Measurements from ENCODE around the gene PRDX6.
"Not testable (repeated sequence)": the region's sequence is repeated elsewhere in the genome, so short reads cannot be mapped to it uniquely, and the experiment has no call there.

The PRDX6 gene, protein sequence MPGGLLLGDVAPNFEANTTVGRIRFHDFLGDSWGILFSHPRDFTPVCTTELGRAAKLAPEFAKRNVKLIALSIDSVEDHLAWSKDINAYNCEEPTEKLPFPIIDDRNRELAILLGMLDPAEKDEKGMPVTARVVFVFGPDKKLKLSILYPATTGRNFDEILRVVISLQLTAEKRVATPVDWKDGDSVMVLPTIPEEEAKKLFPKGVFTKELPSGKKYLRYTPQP

DNA sequence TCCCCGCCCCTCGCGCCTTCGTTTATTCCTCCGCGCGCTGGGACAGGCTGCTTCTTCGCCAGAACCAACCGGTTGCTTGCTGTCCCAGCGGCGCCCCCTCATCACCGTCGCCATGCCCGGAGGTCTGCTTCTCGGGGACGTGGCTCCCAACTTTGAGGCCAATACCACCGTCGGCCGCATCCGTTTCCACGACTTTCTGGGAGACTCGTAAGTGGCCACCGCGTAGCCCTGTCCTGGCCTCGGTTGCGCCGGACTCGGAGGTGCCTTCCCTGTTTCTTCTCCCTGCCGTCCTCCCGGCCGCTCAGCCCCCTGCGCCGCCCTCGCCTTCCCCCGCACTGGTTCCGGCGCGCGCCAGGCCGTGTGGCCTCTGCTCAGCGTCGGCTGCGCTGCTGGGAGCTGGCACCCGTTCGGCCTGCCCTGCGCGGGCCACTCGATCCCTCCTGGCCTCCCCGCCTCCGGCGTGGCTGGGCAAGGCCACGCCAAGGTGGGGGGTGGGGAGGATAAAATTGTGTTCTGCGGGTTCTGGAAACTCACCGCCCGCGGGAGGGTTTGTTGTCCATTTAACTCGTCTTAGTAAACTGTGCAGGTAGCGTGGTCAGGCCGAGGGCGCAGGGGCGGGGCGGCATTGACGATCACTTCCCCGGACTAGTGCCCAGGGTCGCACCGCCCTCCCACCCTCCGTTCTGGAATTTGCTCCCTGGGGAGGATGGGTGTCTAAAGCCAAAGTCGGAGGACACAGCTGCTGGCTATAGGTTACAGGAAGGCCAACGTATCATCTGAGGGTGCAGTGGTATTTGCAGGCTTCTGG is at the start of gene PRDX6:
TSS of gene PRDX6 (plus strand) at position 50 of the 808 bp plus-strand sequence. CDS start at position 113, 63 bp downstream.
- no peak for FAIRE-seq

DNA sequence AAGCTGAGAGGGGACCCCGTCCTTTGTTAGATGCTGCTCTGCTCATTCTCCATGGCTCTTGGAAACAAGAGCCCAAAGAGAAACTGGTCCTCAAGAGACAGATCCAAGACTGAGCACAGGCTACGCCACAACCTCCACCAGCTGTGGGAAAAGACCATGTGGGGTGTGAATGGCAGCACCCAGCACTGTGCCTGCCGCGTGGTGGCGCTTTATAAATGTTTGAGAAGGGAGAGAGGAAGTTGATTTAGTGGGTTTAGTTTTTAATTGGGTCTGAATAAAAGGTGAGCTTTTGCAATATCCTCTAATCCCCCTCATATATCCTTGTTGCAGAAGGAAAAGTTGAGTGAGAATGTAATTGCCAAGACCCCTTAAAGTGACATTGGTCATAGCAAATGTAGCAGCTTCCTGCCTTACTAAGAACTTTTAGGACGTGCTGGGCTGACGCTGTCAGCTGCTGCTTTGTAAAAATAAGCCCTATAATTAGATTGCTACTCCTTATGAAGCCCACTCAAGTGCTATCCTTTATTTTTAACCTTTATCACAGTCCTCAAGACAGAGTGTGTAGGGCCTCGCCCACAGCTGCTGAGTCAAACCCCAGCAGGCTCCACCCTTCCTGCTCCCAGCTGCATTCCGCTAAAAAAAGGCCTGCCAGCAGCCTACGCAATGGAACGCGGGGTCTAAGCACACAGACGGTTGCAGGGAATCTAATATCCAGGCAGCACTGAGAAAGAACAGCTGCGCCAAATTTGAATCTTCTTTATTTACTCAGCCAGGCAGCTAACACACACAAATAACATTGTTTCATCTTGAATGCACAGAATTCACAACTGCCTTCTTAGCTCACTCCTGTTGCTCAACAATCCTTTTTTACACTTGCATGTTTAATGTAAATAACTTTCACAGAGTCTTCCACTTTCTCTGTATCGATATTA is 47.4 kb upstream of the PRDX6 start:
- FAIRE-seq = no peak

DNA sequence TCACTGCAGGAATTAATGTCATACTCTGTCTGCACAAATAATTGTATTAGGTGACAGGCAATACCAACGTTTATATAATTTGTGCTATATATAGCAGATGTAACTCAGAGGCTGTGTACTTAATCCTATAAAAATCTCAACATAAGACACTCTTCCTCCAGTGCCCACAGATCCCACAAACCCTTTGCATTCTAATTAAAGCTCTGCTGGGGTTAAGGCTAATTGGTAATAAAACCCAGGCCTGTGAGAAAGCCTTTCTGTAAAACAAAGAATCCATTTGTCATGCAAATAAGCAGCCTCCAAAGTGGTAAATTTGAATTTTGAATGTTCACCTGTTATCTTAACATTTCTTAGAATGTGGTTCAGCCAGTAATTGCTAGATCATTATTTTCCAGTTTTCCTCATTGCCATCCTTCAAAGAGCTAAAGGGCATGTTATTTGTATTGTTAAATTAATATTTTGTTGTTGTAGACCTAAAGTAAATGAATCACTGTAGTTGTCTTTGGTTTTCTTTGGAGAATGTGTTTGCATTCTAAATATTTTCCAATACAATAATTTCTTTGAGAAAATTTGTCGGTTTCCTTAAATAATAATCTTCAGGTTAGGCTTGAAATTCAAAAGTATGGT is 46.3 kb upstream of the PRDX6 start:
- FAIRE-seq = no peak

DNA sequence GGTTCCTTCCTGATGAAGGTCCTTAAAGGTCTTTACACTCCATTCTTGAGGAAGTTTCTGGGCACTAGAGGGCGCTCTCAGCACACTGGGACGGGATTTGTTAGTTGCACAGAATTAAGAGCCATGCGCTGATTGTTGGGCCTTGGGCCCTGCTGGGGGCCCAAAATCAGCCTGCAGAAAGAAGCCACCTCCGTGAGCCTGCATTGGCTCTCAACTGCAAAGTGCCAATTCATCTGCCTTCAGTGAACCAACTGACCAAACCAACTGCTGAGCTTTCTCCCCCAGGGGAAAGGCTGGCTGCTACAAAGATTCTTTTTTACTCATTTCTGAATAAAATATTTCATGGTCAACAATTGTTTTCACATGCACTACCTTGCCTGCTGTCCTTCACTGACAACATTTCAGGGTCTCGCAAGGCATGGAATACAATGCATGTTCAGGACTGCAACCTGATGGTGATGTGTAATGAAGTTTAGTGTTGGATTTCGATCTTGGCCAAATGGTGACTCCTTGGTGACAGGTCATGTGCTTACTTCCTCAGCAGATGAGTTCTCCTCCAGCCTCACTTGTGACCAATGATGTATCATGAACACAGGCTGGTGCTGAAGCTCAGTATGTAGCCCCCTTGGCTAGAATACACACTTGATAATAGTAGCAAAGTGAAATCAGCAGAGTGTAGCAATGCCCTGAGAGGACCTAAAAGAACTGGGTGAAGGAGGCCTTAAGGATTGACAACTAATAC is 45.7 kb upstream of the PRDX6 start:
- FAIRE-seq = no peak

DNA sequence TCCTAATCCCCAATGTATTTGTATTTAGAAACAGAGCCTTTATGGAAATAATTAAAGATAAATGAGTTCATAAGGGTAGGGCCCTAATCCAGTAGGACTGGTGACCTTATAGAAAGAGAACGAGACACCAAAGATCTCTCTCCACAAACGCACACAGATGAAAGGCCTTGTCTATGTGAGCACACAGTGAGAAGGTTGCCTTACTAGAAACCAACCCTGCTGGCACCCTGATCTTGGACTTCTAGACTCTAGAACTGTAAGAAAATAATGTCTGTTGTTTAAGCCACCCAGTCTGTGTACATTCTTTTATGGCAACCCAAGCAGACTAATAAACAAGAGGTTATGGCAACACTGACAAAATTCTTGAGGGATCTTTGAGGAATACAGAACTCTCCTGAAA is 44.8 kb upstream of the PRDX6 start:
- no peak for FAIRE-seq

DNA sequence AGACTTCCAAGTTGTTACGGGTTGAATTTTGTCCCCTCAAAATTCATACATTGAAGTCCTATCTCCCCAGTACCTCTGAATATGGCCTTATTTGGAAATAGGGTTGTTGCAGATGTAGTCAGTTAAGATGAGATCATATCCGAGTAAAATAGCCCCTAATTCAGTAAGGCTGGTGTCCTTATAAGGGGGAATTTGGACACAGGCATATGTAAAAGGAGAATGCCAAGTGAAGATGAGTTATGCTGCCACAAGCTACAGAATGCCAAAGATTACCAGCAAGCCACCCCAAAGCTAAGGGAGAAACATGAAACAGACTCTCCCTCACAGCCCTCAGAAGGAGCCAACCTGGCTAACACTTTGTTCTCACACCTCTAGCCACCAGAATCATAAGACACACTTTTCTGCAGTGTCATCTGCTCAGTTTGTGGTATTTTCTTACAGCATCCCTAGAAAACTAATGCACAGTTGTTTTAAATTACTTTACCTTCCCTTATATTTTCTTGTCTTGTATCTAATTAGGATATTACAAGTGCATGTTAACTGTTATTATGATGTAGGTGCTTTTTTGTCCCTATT is 43.3 kb upstream of the PRDX6 start:
- no peak for FAIRE-seq

DNA sequence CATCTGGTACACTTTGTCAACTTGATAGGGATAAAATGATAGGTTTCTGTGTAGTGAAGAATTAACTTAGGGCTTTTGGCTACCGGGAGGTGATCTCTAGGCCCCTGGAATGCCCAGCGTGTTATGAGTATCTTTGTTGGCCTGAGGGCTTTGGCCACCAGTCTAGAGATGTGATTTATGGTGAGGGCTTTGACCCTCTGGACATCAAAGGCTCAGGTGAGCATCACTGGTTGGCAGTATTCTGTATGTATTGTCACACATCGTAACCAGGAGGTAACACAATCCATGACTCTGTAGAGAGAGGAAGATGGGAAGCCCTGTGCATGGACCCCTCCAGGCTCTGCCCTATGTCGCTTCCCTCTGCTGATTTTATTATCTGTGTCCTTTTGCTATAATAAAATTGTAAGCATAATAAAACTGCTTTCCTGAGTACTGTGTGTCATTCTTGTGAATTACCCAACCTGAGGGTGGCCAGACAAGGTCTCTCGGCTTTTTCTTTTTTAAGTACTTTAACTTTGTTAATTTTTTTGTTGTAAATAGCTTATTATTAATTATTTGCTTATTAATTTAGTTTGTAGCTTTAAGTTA is 40.2 kb upstream of the PRDX6 start:
- no peak for FAIRE-seq

DNA sequence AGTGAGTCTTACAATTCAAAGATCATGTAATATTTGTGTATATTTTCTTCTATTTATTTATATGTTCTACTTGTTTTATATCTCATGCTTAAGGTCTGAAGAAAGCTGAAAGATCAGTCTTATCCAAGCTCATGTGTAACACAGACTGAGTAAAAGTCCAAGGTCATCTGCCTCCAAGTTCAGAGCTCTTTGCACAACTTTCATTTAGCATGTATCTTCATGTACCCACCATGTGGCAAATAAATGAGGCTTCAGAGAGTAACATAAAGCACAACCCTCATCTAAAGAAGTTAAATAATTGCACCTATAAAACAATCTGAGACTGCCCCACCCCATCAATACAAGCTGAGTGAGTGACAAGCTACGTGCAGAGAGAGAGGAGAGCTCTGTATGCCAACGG is 38.5 kb upstream of the PRDX6 start:
- FAIRE-seq = no peak

DNA sequence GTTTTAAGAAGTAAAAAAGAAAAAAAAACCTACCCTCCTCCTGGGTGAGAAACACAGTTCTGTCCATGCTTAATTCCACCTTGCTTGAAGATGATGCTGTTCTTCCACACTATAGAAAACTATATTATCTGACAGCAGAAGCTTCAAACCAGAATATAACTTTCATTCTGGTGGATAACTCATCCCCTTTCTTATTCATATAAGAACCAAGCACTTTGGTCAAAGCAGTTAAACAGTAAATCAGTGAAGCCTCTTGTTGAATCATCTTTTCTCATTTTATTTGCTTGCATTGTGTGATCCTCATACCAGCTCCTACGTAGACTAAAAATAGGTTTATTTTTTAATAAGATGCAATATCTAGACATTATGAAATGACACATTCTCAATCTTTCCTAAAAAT is 36.7 kb upstream of the PRDX6 start:
- FAIRE-seq = no peak

DNA sequence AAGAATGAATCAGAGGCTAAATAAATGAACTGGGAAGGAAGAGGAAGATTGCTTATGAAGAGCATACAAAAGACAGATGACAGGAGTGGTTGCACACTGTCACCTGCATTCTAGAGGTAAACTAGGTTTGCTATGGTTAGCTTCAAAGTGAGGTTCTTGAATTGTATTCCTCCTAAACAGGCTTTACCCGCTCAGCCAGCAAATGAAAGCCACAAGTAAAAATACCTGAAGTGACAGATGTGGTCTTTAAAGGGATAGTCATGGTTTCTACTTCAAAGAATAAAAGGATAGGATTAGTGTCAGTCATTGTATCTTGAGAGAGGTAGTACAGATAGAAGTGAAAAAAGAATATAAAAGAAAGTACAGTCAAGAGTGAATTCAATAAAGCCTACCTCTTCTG is 32.4 kb upstream of the PRDX6 start:
- no peak for FAIRE-seq

DNA sequence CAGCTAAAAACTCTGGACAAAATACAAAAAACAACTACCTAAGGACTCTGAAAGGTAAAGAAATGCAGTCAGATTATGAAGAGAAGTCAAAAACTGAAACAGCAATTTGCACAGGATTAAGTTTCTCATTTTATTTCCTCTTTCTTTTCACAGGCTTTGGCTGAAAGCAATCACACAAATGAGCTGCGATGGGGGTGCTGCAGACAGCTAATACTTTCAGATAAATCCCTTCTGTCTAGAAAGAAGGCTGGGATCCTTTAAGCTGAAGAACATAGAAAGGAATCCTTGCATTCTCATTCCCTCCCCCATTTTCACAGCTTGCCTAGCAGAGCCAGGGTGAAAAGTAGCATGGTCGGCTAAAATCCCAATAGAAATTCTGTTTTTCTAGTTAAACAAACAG is 32.0 kb upstream of the PRDX6 start:
- no peak for FAIRE-seq

DNA sequence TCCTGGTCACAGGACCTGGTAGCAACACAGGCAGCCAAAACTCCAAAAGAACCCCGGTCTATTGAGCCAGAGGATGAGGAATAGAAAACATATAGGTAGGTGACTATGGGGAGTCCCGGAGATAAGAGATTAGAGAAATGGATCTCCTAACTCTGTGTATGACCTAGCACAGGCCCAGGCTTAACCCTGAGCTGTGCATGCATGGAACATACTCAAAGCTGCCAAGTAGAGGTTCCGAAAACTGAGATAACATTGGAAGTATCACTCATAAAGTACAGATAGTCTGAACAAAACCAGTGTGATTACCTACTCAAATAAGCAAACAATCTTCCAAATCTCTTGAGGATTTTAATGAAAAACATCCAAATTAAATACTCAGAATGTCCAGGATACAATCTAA is 31.5 kb upstream of the PRDX6 start:
- FAIRE-seq = no peak

DNA sequence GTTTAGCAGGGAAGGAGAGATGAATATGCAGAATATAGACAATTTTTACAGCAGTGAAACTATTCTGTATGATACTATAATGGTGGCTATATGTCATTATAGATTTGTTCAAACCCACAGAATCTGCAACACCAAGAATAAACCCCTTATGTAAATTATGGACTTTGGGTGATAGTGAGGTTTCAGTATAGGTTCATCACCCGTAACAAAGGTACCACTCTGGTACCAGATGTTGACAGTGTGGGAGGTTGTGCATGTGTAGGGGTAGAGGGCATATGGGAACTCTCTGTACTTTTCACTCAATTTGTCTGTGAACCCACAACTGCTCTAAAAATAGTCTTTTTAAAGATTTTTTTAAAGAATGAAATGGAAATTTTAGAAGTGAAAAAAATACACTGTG is 29.9 kb upstream of the PRDX6 start:
- FAIRE-seq = no peak

DNA sequence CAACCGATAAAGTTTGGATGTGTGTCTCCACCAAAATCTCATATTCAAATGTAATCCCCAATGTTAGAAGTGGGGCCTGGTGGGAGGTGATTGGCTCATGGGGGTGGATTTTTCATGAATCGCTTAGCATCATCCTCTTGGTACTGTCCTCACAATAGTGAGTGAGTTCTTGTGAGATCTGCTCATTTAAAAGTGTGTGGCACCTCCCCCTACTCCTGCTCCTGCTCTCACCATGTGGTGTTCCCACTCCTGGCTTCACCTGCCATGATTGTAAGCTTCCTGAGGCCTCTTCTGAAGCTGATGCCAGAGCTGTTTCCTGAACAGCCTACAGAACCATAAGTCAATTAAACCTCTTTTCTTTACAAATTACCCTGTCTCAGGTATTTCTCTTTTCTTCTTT is 28.2 kb upstream of the PRDX6 start:
- no peak for FAIRE-seq

DNA sequence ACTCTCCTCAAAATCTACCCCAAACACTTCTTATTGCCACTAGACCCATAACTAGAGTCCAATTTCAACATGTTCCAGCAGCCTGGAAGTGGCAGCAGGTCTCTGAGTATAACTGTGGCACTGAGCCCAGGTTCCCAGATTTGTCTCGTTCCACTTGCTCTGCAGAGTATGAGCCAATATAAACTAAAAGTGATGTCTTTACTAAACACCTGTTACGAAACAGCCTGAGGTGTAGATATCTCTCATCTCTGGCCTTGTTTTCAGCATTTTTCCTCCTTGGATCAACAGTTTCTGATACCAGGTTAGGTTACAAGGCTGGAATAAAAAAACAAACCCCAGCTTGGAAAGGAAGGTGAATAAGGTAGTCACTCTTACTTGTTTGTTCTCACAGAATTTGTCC is 25.2 kb upstream of the PRDX6 start:
- FAIRE-seq = no peak

DNA sequence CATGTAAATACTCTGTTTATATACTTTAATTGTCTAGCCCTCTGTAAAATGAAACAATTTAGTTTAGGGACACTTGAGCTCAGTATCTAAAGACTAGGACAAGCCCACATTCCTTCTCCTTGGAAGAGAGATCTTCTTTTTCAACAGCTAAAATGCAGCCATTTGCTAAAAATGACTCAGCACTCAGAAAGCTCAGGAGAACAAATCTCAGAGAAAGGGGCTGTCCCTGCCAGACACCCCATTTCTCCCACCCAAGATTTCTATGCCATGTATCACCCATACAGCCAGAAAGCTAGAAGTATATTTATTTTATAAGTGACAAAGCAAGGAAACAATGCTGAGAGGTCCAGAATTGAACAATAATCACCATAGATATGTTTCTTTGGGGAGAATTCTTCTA is 23.2 kb upstream of the PRDX6 start:
- FAIRE-seq = no peak

DNA sequence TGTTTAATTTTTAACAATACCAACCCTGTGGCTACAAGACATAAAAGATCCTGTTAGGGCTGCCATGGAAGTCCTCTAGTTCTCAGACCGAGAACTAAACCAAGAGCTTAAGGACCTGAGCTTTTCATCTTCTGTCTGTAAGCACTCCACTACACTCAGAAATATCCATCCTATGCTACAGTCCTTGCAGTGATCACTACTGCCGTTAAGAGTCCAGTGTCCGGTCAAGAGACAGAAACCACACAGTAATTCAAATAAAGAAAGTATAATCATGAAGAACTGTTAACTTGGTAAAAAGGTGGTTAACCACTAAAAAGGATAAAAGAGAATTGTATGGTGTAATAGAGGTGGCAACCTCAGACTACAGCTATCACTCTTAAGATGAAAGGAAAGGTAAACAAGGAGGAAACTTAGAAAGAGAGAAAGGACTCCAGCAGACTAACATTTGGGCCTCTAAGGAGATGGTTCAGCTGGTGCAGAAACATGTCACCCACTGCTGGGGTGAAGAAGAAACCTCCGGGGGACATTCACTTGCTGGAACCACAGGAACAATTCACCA is 22.1 kb upstream of the PRDX6 start:
- FAIRE-seq = no peak

DNA sequence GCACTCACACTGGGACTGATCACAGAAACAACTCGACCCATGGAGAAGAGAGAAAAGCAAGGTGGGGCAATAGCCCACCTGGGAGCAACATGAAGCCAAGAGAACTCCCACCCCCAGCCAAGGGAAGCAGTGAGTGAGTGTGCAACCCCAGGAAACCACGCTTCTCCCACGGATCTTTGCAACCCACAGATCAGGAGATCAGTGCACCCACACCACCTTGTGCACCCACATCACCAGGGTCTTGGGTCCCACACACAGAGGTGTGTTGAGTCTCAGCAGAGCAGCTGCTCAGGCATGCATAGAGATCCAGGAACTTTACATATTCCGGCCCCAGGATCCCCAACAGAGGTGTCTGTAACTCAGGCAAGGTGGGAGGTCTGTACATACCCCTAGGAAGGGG is 17.2 kb upstream of the PRDX6 start:
- no peak for FAIRE-seq

DNA sequence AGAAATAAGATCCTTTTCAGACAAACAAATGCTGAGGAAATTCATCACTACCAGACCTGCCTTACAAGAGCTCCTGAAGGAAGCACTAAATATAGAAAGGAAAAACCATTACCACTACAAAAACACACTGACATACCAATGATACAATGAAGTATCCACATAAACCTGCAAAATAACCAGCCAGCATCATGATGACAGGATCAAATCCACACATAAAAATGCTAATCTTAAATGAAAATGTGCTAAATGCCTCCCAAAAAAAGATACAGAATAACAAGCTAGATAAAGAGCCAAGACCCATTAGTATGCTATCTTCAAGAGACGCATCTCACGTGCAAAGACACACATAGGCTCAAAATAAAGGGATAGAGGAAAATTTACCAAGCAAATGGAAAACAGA is 14.5 kb upstream of the PRDX6 start:
- not testable (repeated sequence) for FAIRE-seq

DNA sequence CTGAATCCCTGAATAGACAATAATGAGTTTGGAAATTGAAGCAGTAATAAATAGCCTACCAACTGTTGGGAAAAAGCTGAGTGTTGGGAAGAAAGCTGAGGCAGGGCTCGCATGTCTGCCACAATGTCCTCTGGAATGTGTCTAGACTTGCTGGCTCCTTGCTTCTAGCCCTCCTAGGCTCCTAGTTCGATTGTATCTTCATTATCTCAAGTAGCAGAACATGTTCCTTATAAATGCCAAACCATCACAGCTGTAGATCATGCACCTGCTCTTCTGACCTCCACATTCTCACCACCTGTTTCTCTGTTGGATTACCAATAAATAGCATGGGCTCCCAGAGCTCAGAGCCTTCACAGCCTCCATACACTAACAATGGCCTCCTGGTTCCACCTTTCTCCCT is 12.9 kb upstream of the PRDX6 start:
- not testable (repeated sequence) for FAIRE-seq

DNA sequence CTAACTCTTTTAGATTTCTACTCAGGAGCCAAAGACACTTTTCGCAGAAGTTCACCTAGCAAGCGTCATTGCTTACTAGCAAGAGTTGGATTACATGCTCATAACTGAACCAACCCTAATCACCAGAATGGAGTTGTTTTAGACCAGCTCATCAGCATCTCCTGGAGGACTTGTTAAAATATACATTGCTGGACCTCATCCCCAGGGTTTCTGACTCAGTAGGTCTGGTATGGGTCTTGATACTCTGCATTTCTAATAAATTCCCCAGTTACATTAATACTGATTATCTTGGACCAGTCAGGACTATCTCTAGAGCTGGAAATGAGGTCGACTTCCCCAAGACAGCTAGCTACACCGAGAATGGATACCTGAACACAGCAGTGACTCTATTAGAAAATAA is 9.7 kb upstream of the PRDX6 start:
- no peak for FAIRE-seq
